Liver (tissue), 9 donors: ENCODE data around the gene USP40. TPM values are rescaled to one million over a fixed set of nuclear protein-coding genes. Genes with fewer than 3 reads are reported as not detected.

Experiments
- DNase-seq: peaks from one replicate; pipeline ENCODE4 v3.0.0-alpha.2; 2017; ENCODE audit warnings: low spot score
- H3K27ac ChIP-seq, 2 donors: one replicate each; pipeline ENCODE4 v1.7.0; 2013; ENCODE audit warnings: inconsistent platforms in 2 of 2, low read length in 2 of 2, control low read depth in 1 of 2, low read depth in 1 of 2, mild to moderate bottlenecking in 1 of 2
- H3K27me3 ChIP-seq, 4 donors: one replicate each; pipeline versions ENCODE4 v1.6.1 to v1.7.0; 2013; ENCODE audit warnings: low read length in 3 of 4, inconsistent platforms in 1 of 4, mild to moderate bottlenecking in 1 of 4, moderate library complexity in 1 of 4; ENCODE audit not compliant: control insufficient read depth in 4 of 4, insufficient read depth in 4 of 4
- H3K36me3 ChIP-seq, 4 donors: one replicate each; pipeline versions ENCODE4 v1.6.1 to v1.7.0; 2013; ENCODE audit warnings: low read length in 3 of 4, mild to moderate bottlenecking in 3 of 4, low read depth in 1 of 4, moderate library complexity in 1 of 4; ENCODE audit not compliant: control insufficient read depth in 4 of 4, insufficient read depth in 3 of 4
- H3K4me1 ChIP-seq, 4 donors: one replicate each; pipeline versions ENCODE4 v1.6.1 to v1.7.0; 2013; ENCODE audit warnings: low read length in 3 of 4, mild to moderate bottlenecking in 3 of 4, moderate library complexity in 1 of 4; ENCODE audit not compliant: control insufficient read depth in 4 of 4, insufficient read depth in 4 of 4
- H3K4me3 ChIP-seq, 3 donors: one replicate each; pipeline versions ENCODE4 v1.6.1 to v1.7.0; 2013; ENCODE audit warnings: low read length in 3 of 3, control low read depth in 1 of 3, low read depth in 1 of 3, mild to moderate bottlenecking in 1 of 3
- H3K9ac ChIP-seq, 2 donors: one replicate each; pipeline ENCODE4 v1.7.0; 2013; ENCODE audit warnings: low read length in 2 of 2, mild to moderate bottlenecking in 2 of 2, moderate library complexity in 2 of 2, control low read depth in 1 of 2, low read depth in 1 of 2
- H3K9me3 ChIP-seq, 4 donors: one replicate each; pipeline versions ENCODE4 v1.6.1 to v1.7.0; 2013; ENCODE audit warnings: low read length in 3 of 4; ENCODE audit not compliant: control insufficient read depth in 4 of 4
- ATF3 ChIP-seq: IDR thresholded peaks from 2 replicates; pipeline ENCODE4 v1.6.1; 2016; ENCODE audit warnings: antibody characterized with exemption
- CTCF ChIP-seq: fragments of 150-350 bp; IDR thresholded peaks from 2 replicates; pipeline ENCODE4 v1.5.1; 2017; ENCODE audit warnings: improper control_type of control experiment, low read depth, low read length; ENCODE audit not compliant: missing input control
- EGR1 ChIP-seq, 2 donors: IDR thresholded peaks; 2 replicates each; pipeline ENCODE4 v1.6.1; 2016 to 2018; ENCODE audit warnings: antibody characterized with exemption in 2 of 2, low read depth in 2 of 2
- FOXA1 ChIP-seq: IDR thresholded peaks from 2 replicates; pipeline ENCODE4 v1.6.1; 2016; ENCODE audit warnings: antibody characterized with exemption
- GABPA ChIP-seq, 2 donors: IDR thresholded peaks in 1 of 2; conservative IDR thresholded peaks in 1 of 2; 2 replicates each; pipeline ENCODE4 v1.6.1; 2016; ENCODE audit warnings: antibody characterized with exemption in 2 of 2, mild to moderate bottlenecking in 1 of 2, moderate library complexity in 1 of 2
- HNF4G ChIP-seq: IDR thresholded peaks from 2 replicates; pipeline ENCODE4 v1.6.1; 2016; ENCODE audit warnings: antibody characterized with exemption
- JUND ChIP-seq, 2 donors: IDR thresholded peaks; 2 replicates each; pipeline ENCODE4 v1.6.1; 2016; ENCODE audit warnings: antibody characterized with exemption in 2 of 2
- MAX ChIP-seq: IDR thresholded peaks from 2 replicates; pipeline ENCODE4 v1.6.1; 2016; ENCODE audit warnings: antibody characterized with exemption
- RAD21 ChIP-seq, 2 donors: IDR thresholded peaks; 2 replicates each; pipeline ENCODE4 v1.6.1; 2016; ENCODE audit warnings: antibody characterized with exemption in 2 of 2, mild to moderate bottlenecking in 2 of 2
- REST ChIP-seq: IDR thresholded peaks from 2 replicates; pipeline ENCODE4 v1.6.1; 2016; ENCODE audit warnings: antibody characterized with exemption, mild to moderate bottlenecking
- RXRA ChIP-seq, 2 donors: IDR thresholded peaks; 2 replicates each; pipeline ENCODE4 v1.6.1; 2017 to 2018; ENCODE audit warnings: antibody characterized with exemption in 2 of 2, mild to moderate bottlenecking in 1 of 2
- TAF1 ChIP-seq: conservative IDR thresholded peaks from 2 replicates; pipeline ENCODE4 v1.6.1; 2016; ENCODE audit warnings: antibody characterized with exemption, mild to moderate bottlenecking
- ZBTB33 ChIP-seq: IDR thresholded peaks from 2 replicates; pipeline ENCODE4 v1.6.1; 2016; ENCODE audit warnings: antibody characterized with exemption
- WGBS: extraction: QIAGEN DNeasy Blood & Tissue Kit; methylation state at CpG from one replicate; pipeline ENCODE4 v1.1.7; 2013; 5-methylcytosine and 5-hydroxymethylcytosine counted together
- polyA plus RNA-seq, 2 donors: library from polyadenylated mRNA; stranded (reverse) in 1 of 2; unstranded in 1 of 2; fragments of 200-250 nt in 1 of 2; fragments of >200 nt in 1 of 2; fragmentation: Nextera tagmentation in 1 of 2; extraction: Ambion mirVana in 1 of 2; gene quantifications; one replicate each; pipeline versions ENCODE4 v1.2.1 to v1.2.3, GENCODE V29; 2013 to 2015
- total RNA-seq, 2 donors: library from RNA; depleted of rRNA; stranded (reverse); fragments of >200 nt; gene quantifications; one replicate each; pipeline ENCODE4 v1.2.3, GENCODE V29; 2014
- donor health status: healthy.
- donor health status: healthy.
- donor health status: healthy.
- donor health status: healthy.
- donor health status: healthy.

The USP40 gene
- total and polyA plus RNA-seq, 4 donors = 12.0 to 29.0 (median 17.1) TPM

- no peak for TF ChIP-seq ATF3
- no peak for TF ChIP-seq HNF4G
- TF ChIP-seq CTCF = no peak
- TF ChIP-seq ZBTB33 = no peak
- no peak for TF ChIP-seq REST
- no peak for TF ChIP-seq GABPA (IDR thresholded peaks at IDR 0.05 in 1 of 2, conservative IDR thresholded peaks at IDR 0.05 in 1 of 2)
- no peak for TF ChIP-seq EGR1 (IDR thresholded peaks at IDR 0.05; ENCODE audit: low read depth in 2 of 2)
- TF ChIP-seq JUND (IDR thresholded peaks at IDR 0.05) = no peak
- H3K9me3 ChIP-seq = no peaks in the 10 kb centered on the region
- no peaks in the 10 kb centered on the region for H3K27me3 ChIP-seq
- WGBS = 96% methylated on average over 21 of the region's 21 CpGs
- H3K9ac ChIP-seq = no peak overlapping the region
- H3K36me3 ChIP-seq = peaks cover 12 to 80% (median 30%) of the 10 kb centered on the region in 4 donors
- H3K4me1 ChIP-seq = no peaks in the 10 kb centered on the region
- no peak for DNase-seq
- H3K4me3 ChIP-seq = no peak overlapping the region
- no peak overlapping the region for H3K27ac ChIP-seq
Observed at GRCh38 chr2:233462826-233463470, 103.6 kb downstream of the USP40 start.

- no peak for TF ChIP-seq EGR1 (IDR thresholded peaks at IDR 0.05; ENCODE audit: low read depth in 2 of 2)
- TF ChIP-seq RXRA (IDR thresholded peaks at IDR 0.05) = no peak
- TF ChIP-seq RAD21 (IDR thresholded peaks at IDR 0.05) = no peak
- TF ChIP-seq MAX = no peak
- TF ChIP-seq CTCF = no peak
- TF ChIP-seq TAF1 = no peak
- TF ChIP-seq FOXA1 = no peak
- DNase-seq = no peak
- Histone ChIP-seq H3K4me3 (no peak overlapping the region), H3K36me3 (peaks cover 12 to 76% (median 34%) of the 10 kb centered on the region in 4 donors), H3K27ac (no peak overlapping the region), H3K4me1 (no peaks in the 10 kb centered on the region), H3K9ac (no peak overlapping the region), H3K9me3 (no peaks in the 10 kb centered on the region), H3K27me3 (no peaks in the 10 kb centered on the region)
- 96% methylated on average over 25 of the region's 25 CpGs for WGBS
Observed at GRCh38 chr2:233462202-233462785, 104.3 kb downstream of the USP40 start.
